Ovary (tissue), 3 donors: Measurements from ENCODE around the gene UBL7.

Source experiments
- CTCF ChIP-seq, 3 donors: fragments of 450-650 bp in 2 of 3; fragments of 200-600 bp in 1 of 3; IDR thresholded peaks; one replicate each; pipeline versions ENCODE4 v1.5.1 to v1.8.0; 2016 to 2022; ENCODE audit warnings: antibody characterized with exemption in 3 of 3, mild to moderate bottlenecking in 1 of 3
- EP300 ChIP-seq: sonication (generic); formaldehyde crosslinking; IDR thresholded peaks from one replicate; pipeline ENCODE4 v1.6.1; 2017; ENCODE audit warnings: antibody characterized with exemption
- POLR2A ChIP-seq: fragments of 450-650 bp; IDR thresholded peaks from one replicate; pipeline ENCODE4 v1.6.1; 2017; ENCODE audit warnings: antibody characterized with exemption, mild to moderate bottlenecking, moderate library complexity
- donor health status: DM: no; HTN: no; CAD: no.

- TF ChIP-seq CTCF (IDR thresholded peaks at IDR 0.05), result no peak
- TF ChIP-seq POLR2A, result no peak
- no peak for TF ChIP-seq EP300
Observed at GRCh38 chr15:74506515-74506840, 45.5 kb upstream of the UBL7 start.
